HG02885 (cell line): ENCODE measurements around the gene LSM12.

ENCODE experiments used
- ATAC-seq: cut with Tn5 transposase; IDR thresholded peaks from one replicate; pipeline ENCODE4 v1.9.1; 2021; ENCODE audit warnings: mild to moderate bottlenecking; ENCODE audit not compliant: unreplicated experiment, poor library complexity

Gene LSM12

DNA sequence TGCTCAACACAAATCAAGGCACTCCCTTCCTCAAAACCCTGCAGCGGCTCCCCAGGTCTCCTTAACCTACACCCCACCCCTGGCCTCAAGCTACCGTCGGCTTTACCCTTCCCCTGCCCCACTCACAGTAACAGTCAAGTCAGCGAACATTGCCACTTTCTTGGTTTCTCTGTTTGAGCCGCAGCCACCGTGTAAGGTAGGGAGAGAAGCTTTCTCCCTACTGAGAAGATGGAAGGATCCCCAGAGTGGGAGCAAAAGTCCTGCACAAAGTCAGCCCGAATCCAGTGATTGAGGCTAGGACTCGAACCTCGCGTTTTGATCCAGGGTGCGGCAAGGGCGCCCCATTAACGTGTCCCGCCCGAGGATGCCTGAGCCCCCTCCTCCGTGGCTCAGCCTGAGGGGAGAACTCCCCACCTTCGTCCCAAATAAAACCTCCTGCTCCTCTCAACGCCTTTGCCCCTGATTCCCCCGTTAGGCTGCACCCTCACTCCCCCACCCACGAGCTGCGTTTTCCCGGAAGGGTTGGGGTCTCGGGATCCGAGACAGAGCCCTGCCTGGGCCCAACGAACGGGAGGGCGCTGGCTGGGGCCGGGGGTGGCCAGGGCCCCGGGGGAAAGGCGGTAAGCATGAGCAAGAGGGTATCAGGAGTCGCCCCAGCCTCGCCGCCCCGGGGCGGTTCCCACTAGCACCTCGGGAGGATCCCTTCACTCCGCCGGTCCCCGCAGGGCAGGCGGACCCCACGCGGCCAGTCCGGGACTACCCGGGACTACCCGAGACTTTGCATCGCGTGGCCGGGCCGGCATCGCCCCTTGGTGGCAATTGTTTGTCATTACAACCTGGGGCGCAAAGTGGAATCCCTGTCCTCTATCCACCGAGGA, 72.0 kb downstream of the LSM12 start:
- ATAC-seq, result no peak

DNA sequence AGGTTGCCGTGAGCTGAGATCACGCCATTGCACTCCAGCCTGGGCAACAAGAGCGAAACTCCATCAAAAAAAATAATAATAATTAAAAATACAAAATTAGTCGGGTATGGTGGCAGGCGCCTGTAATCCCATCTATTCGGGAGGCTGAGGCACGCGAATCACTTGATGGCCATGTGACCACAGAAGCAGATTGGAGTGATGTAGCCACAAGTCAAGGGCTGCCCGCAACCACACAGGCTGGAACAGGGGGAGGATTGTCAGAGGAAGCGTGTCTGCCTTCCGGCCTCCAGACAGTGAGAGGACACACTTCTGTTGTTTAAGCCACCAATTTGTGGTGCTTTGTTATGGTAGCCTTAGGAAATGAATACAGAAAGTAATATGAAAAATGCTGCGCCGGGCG, 73.8 kb downstream of the LSM12 start:
- ATAC-seq, result no peak

GRCh38 chr17:43988301-43988700, 78.2 kb downstream of the LSM12 start:
- ATAC-seq, result no peak

GRCh38 chr17:43987131-43988021, 79.1 kb downstream of the LSM12 start:
- ATAC-seq, result no peak

DNA sequence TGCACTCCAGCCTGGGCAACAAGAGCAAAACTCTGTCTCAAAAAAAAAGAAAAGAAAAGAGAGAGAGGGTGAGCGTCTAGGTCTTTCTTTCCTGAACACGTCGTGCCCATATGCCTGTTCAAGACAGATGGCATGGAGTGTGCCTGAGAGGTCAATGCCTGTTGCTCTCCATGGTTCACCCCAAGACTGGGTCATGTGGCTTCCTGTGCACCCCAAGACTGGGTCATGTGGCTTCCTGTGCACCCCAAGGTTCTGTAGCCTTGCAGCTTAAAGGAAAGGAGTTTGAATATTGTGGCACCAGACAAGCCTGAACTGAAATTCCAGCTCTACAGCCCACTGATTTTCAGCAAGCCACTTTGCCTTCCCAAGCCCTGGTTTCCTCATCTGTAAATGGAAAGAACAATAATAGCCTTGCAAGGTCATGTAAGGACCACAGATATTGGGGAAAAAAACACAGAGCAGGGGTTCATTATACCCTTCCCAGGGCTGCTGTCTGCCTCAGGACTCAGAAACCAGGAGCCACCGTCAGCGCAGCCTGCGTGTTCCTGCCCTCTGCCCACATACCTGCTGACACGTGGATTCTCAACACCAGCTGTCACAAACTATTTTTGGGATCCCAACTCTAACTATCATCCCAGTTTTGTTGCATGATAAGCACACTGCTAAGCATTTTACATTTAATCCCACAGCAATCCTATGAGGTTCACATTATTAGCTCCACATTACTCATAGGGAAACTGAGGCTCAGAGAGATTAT, 80.1 kb downstream of the LSM12 start:
- ATAC-seq, result no peak

GRCh38 chr17:43984521-43984920, 82.0 kb downstream of the LSM12 start:
- ATAC-seq, result no peak
